HL-60 (cell line): Measurements from ENCODE around the gene DNAJC18.

Experiments used
- POLR2AphosphoS5 ChIP-seq: IDR thresholded peaks from 2 replicates; pipeline ENCODE4 v1.6.1; 2012; ENCODE audit warnings: low read depth
- TF ChIP-seq, protein P1 (sequence below): IDR thresholded peaks from one replicate; pipeline ENCODE4 v1.5.1; 2011; ENCODE audit warnings: low read length, control low read depth, inconsistent platforms; ENCODE audit not compliant: insufficient read depth

DNA sequence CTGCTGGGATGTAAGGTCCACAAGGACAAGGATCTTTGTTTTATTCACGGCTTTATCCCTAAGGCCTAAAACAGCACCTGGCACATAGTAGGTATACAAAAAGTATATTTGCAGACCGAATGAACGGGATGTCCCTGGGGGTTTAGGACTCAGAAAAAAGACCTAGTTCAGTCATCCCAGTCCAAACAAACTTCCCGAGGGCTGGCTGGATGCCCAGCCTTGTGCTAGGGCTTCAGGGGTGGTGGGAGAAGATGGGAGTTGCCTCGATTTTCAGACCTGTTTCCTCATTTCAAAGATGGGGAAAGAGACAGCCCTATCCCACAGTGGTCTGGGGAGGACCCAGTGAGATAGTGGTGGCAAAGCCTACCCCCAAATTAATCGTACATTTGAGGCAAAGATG lies 41.4 kb downstream of the DNAJC18 start:
- TF ChIP-seq, protein P1, sequence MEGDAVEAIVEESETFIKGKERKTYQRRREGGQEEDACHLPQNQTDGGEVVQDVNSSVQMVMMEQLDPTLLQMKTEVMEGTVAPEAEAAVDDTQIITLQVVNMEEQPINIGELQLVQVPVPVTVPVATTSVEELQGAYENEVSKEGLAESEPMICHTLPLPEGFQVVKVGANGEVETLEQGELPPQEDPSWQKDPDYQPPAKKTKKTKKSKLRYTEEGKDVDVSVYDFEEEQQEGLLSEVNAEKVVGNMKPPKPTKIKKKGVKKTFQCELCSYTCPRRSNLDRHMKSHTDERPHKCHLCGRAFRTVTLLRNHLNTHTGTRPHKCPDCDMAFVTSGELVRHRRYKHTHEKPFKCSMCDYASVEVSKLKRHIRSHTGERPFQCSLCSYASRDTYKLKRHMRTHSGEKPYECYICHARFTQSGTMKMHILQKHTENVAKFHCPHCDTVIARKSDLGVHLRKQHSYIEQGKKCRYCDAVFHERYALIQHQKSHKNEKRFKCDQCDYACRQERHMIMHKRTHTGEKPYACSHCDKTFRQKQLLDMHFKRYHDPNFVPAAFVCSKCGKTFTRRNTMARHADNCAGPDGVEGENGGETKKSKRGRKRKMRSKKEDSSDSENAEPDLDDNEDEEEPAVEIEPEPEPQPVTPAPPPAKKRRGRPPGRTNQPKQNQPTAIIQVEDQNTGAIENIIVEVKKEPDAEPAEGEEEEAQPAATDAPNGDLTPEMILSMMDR: no peak
- TF ChIP-seq POLR2AphosphoS5: no peak
